GM21528 (cell line): Measurements from ENCODE around the gene FALEC.
"Not testable (repeated sequence)": the region's sequence is repeated elsewhere in the genome, so short reads cannot be mapped to it uniquely, and the experiment has no call there.

Experiments
- ATAC-seq: cut with Tn5 transposase; IDR thresholded peaks from one replicate; pipeline ENCODE4 v1.9.1; 2021; ENCODE audit warnings: mild to moderate bottlenecking, moderate library complexity; ENCODE audit not compliant: unreplicated experiment, low FRiP score

FALEC gene

GRCh38 chr1:150557065-150557600, 41.6 kb downstream of the FALEC start:
- ATAC-seq: no peak

- no peak for ATAC-seq
Measured at GRCh38 chr1:150557813-150558212, 42.3 kb downstream of the FALEC start.

- no peak for ATAC-seq
Measured at GRCh38 chr1:150558303-150558704, 42.8 kb downstream of the FALEC start.

GRCh38 chr1:150558761-150559655, 43.5 kb downstream of the FALEC start:
- ATAC-seq: no peak

GRCh38 chr1:150559656-150560010, 44.1 kb downstream of the FALEC start:
- no peak for ATAC-seq

- ATAC-seq: no peak
Measured at GRCh38 chr1:150560011-150560438, 44.5 kb downstream of the FALEC start.

GRCh38 chr1:150560576-150561253, 45.2 kb downstream of the FALEC start:
- ATAC-seq: peak; percentile 28

- peak; percentile 6 for ATAC-seq
Measured at GRCh38 chr1:150561254-150561973, 45.9 kb downstream of the FALEC start.

GRCh38 chr1:150561974-150562445, 46.5 kb downstream of the FALEC start:
- ATAC-seq: peak; percentile 39

- ATAC-seq: peak; percentile 41
Measured at GRCh38 chr1:150562446-150563339, 47.1 kb downstream of the FALEC start.

GRCh38 chr1:150563340-150564038, 47.9 kb downstream of the FALEC start:
- no peak for ATAC-seq

- no peak for ATAC-seq
Measured at GRCh38 chr1:150564051-150564991, 48.8 kb downstream of the FALEC start.

- not testable (repeated sequence) for ATAC-seq
Measured at GRCh38 chr1:150565240-150565991, 49.9 kb downstream of the FALEC start.

- no peak for ATAC-seq
Measured at GRCh38 chr1:150566589-150567340, 51.2 kb downstream of the FALEC start.

- peak; percentile 29 for ATAC-seq
Measured at GRCh38 chr1:150567341-150567716, 51.8 kb downstream of the FALEC start.

GRCh38 chr1:150567717-150568593, 52.4 kb downstream of the FALEC start:
- ATAC-seq: peak; percentile 21
